HT1080 (cell line): ENCODE measurements around the gene SERPINA10. TPM values are rescaled to one million over a fixed set of nuclear protein-coding genes. Genes with fewer than 3 reads are reported as not detected.
"Not testable (repeated sequence)": the region's sequence is repeated elsewhere in the genome, so short reads cannot be mapped to it uniquely, and the experiment has no call there.

Experiments used
- DNase-seq: peaks from one replicate; pipeline ENCODE4 v3.0.0-alpha.2; 2015; ENCODE audit warnings: low read depth
- total RNA-seq: library from RNA; depleted of rRNA; stranded (reverse); fragments of >200 nt; shearing (Covaris generic); gene quantifications from 2 replicates; pipeline ENCODE4 v1.2.3, GENCODE V29; 2014; rRNA removed

The SERPINA10 gene
- total RNA-seq, 1 experiment from 2014 or later, result not detected

- no peak for DNase-seq
These were observed 7.9 kb downstream of the SERPINA10 start for GRCh38 chr14:94285158-94285557.

DNA sequence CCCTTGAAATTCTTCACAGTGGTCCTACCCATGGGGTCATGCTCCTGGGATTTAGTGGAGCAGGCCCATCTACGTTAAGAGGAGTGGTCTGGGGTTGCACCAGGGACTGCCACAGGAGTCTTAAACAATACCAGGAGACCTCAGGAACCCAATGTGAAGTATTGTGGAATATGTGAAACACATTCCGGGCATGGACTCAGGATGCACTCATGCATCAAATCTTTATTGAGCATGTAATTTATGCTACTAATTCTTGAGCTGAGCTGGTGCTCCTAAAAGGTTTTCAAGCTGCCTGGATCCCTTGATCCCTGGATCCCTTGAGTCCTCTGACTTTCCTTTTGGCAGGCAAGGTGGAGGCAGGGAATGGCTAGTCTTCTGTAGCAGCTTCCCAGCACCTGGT, 8.8 kb downstream of the SERPINA10 start:
- no peak for DNase-seq

DNA sequence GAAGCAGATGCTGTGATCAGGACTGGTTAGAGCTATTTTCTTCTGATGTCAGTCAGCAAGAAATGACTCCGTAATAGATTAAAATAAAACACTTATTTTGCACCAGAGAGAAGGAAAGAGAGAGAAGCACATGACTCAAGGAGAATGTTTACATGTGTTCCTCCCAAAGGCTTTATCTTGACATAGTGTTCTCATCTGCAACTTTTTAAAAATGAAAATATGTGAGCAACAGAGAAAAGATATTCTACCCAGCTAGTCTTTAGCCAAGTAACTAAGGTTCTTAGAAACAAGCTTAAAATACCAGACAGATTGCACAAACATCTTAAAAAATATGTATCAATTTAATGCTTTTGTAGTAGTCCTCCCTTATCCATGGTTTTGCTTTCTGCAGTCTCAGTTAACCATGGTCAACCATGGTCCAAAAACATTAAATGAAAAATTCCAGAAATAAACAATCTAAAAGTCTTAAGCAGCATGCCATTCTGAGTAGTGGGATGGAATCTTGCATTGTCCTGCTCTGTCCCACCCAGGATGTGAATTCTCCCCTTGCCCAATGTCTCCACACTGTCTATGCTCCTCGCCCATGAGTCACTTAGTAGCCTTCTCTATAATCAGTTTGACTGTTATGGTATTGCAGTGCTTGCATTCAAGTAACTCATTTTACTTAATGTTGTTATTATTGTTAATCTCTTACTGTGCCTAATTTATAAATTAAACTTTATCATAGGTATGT, 9.9 kb downstream of the SERPINA10 start:
- no peak for DNase-seq

DNA sequence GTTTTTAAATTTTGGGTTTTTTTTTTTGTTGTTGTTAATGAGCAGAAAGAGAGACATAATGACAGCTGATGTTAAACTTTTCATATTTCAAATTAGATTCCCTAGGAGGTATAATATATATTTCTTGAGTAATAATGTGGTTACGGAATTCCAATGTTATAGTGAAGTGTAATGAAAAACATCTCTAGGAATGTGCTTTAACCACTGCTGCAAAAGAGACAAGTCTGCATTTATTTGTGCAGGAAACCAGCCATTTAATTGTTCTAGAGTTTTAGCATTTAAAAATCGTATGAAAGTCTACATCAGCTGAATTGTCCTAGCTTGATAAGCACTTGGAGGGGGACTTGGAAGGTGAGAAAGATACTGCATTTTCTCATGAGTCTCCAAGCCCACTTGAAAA, 14.3 kb downstream of the SERPINA10 start:
- DNase-seq, result no peak

DNA sequence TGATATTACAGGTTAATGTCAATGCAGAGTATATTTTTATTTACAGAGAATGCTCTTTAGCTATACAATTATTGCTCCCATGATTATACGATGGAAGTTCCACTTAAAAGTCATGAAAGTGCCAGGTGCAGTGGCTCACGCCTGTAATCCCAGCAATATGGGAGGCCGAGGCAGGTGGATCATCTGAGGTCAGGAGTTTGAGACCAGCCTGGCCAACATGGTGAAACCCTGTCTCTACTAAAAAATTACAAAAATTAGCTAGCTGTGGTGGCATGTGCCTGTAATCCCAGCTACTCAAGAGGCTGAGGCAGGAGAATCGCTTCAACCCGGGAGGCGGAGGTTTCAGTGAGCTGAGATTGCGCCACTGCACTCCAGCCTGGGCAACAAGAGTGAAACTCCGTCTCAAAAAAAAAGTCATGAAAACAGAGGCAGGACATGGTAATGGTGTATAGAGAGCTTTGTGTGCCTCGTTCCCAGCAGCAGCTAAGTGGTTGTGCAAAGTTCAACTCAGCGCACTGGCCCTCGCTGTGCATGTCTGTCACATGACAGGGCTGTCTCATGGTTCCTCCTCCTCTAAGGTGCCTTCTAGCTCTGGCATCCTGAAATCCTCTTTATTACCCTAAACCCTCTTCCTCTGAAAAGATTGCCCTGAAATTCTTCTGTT, 16.0 kb downstream of the SERPINA10 start:
- not testable (repeated sequence) for DNase-seq

DNA sequence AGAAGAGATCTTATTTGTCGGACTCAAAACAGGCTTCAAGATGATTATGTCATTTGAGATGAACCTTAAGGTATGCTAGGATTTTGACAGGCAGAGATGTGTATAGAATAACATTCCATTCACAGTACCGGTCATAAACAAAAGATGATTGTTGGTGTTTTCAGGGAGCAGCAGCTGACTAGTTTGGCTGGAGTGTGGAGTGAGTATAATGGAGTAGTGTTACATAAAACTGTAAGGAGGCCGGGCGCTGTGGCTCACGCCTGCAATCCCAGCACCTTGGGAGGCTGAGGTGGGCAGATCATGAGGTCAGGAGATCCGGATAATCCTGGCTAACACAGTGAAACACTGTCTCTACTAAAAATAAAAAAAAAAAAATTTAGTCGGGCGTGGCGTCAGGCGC, 23.9 kb downstream of the SERPINA10 start:
- peak; percentile 10 for DNase-seq

DNA sequence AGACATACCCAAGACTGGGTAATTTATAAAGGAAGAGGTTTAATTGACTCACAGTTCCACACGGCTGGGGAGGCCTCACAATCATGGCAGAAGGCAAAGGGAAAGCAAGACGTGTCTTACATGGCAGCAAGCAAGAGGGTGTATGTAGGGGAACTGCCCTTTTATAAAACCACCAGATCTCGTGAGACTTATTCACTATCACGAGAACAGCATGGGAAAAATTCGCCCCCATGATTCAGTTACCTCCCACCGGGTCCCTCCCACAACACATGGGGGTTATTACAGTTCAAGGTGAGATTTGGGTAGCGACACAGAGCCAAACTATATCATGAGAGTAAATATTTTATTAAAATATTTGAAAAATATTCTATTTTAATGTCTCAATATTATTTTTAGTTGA, 24.5 kb downstream of the SERPINA10 start:
- not testable (repeated sequence) for DNase-seq

GRCh38 chr14:94267352-94267751, 25.7 kb downstream of the SERPINA10 start:
- no peak for DNase-seq

GRCh38 chr14:94264195-94264594, 28.9 kb downstream of the SERPINA10 start:
- DNase-seq, result peak; percentile 56

- DNase-seq, result no peak
These were observed 48.9 kb downstream of the SERPINA10 start for GRCh38 chr14:94244182-94244581.

GRCh38 chr14:94239406-94239805, 53.7 kb downstream of the SERPINA10 start:
- DNase-seq, result no peak

DNA sequence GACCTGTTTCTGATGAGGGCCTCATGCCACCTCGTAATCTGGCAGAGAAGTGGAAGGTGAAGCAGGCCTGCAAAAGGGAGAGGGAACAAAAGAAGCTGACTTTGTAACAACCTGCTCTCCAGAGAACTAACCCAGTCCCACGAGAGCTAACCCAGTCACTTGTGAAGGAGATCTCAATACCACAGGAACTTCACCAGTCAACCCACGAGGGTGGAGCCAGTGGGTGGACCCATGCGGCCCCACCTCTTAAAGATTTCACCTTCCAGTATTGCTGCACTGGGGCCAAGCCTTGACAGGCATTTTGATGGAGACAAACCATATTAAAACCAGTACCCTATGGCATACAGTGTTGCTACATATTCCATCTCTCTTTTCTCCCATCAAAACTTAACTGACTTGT, 55.1 kb downstream of the SERPINA10 start:
- no peak for DNase-seq

DNA sequence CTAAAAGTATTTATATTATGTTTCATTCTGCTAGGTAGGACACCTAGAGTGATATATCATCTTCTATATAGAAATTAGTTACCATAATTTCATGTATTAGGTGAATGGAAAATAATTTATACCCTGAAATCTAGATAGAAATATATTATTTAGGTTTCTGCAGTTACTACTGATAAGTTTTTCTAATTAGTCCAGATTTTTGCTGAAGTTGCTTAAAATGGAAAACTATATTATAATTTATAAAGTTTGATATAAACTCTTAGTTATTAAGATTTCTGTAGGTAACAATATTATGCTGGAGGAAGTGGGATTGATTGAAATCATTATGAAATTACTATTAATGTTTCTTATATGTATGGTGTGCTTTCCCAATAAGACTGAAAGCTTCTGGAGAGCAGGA, 56.0 kb downstream of the SERPINA10 start:
- no peak for DNase-seq

Other genes with a start within 250 kb of the SERPINA10 start
- gene DDX24, start 212.1 kb downstream of the SERPINA10 start, total RNA-seq, result 180 and 197 TPM in 2 replicates
- 15.4 and 21.2 TPM in 2 replicates for gene IFI27L1, start 212.0 kb downstream of the SERPINA10 start, total RNA-seq
- 6.2 and 8.4 TPM in 2 replicates for gene IFI27, start 182.5 kb downstream of the SERPINA10 start, total RNA-seq
- gene IFI27L2, start 163.7 kb downstream of the SERPINA10 start, total RNA-seq, result 35.8 and 57.6 TPM in 2 replicates
- gene PPP4R4, start 118.9 kb downstream of the SERPINA10 start, total RNA-seq, result 2.0 and 8.8 TPM in 2 replicates
- gene SERPINA6, start 30.1 kb upstream of the SERPINA10 start, total RNA-seq, result 0.51 TPM in 1 of 2 replicates, not detected in the other
- not detected in 2 replicates for gene SERPINA2, start 73.4 kb upstream of the SERPINA10 start, total RNA-seq
- 0.58 and 1.4 TPM in 2 replicates for gene SERPINA1, start 95.3 kb upstream of the SERPINA10 start, total RNA-seq
- gene SERPINA11, start 159.5 kb upstream of the SERPINA10 start, total RNA-seq, result not detected in 2 replicates
- not detected in 2 replicates for gene SERPINA9, start 182.9 kb upstream of the SERPINA10 start, total RNA-seq
- gene SERPINA12, start 216.2 kb upstream of the SERPINA10 start, total RNA-seq, result not detected in 2 replicates